GM04504 (cell line): Measurements from ENCODE around the gene LRP3.
A peak's percentile ranks its signal among the peaks of the same experiment; 100 is the strongest.
"Not testable (repeated sequence)": the region's sequence is repeated elsewhere in the genome, so short reads cannot be mapped to it uniquely, and the experiment has no call there.

Source experiments
- DNase-seq: peaks from one replicate; pipeline ENCODE4 v3.0.0-alpha.2; 2012; ENCODE audit warnings: low read depth

The LRP3 gene

GRCh38 chr19:33176670-33177416 is 17.3 kb upstream of the LRP3 start:
- peak; percentile 98 for DNase-seq

- no peak for DNase-seq
Observed at GRCh38 chr19:33177417-33177979, 16.6 kb upstream of the LRP3 start.

- no peak for DNase-seq
Observed at GRCh38 chr19:33186431-33187182, 7.5 kb upstream of the LRP3 start.

GRCh38 chr19:33187183-33187540 is 7.0 kb upstream of the LRP3 start:
- DNase-seq, result no peak

- DNase-seq, result no peak
Observed at GRCh38 chr19:33189453-33189852, 4.7 kb upstream of the LRP3 start.

- not testable (repeated sequence) for DNase-seq
Observed at GRCh38 chr19:33191092-33191491, 3.0 kb upstream of the LRP3 start.

GRCh38 chr19:33191501-33191900 is 2.6 kb upstream of the LRP3 start:
- no peak for DNase-seq

GRCh38 chr19:33192010-33192409 is 2.1 kb upstream of the LRP3 start:
- DNase-seq, result no peak

GRCh38 chr19:33193269-33193864 is 763 bp upstream of the LRP3 start:
- no peak for DNase-seq

GRCh38 chr19:33194532-33194885 is 379 bp downstream of the LRP3 start:
- DNase-seq, result no peak

GRCh38 chr19:33194886-33195644 is 935 bp downstream of the LRP3 start:
- no peak for DNase-seq

GRCh38 chr19:33195645-33196347 is 1.7 kb downstream of the LRP3 start:
- no peak for DNase-seq

GRCh38 chr19:33196446-33197193 is 2.5 kb downstream of the LRP3 start:
- DNase-seq, result no peak

- DNase-seq, result no peak
Observed at GRCh38 chr19:33197591-33198000, 3.5 kb downstream of the LRP3 start.

- DNase-seq, result no peak
Observed at GRCh38 chr19:33198169-33198568, 4.0 kb downstream of the LRP3 start.

- DNase-seq, result no peak
Observed at GRCh38 chr19:33199441-33200265, 5.5 kb downstream of the LRP3 start.

GRCh38 chr19:33201473-33201872 is 7.3 kb downstream of the LRP3 start:
- DNase-seq, result no peak

- DNase-seq, result no peak
Observed at GRCh38 chr19:33201886-33202545, 7.9 kb downstream of the LRP3 start.
